HEK293T (cell line): ENCODE measurements around the gene CD3D.

Source experiments
- BHLHE40 ChIP-seq: fragments of 450-650 bp; IDR thresholded peaks from 2 replicates; pipeline ENCODE4 v1.6.1; 2016; ENCODE audit warnings: mild to moderate bottlenecking, moderate library complexity, borderline replicate concordance
- CTBP1 ChIP-seq: fragments of 450-650 bp; IDR thresholded peaks from 2 replicates; pipeline ENCODE4 v1.6.1; 2016; ENCODE audit warnings: borderline replicate concordance
- ELF4 ChIP-seq: fragments of 450-650 bp; IDR thresholded peaks from 2 replicates; pipeline ENCODE4 v1.6.1; 2017; ENCODE audit warnings: antibody characterized with exemption
- FOXA1 ChIP-seq: fragments of 450-650 bp; IDR thresholded peaks from 2 replicates; pipeline ENCODE4 v1.6.1; 2016; ENCODE audit warnings: mild to moderate bottlenecking
- FOXM1 ChIP-seq: fragments of 450-650 bp; IDR thresholded peaks from 2 replicates; pipeline ENCODE4 v1.6.1; 2017; ENCODE audit warnings: mild to moderate bottlenecking, borderline replicate concordance
- HDGF ChIP-seq: fragments of 450-650 bp; IDR thresholded peaks from 2 replicates; pipeline ENCODE4 v1.6.1; 2017; ENCODE audit warnings: antibody characterized with exemption, borderline replicate concordance
- L3MBTL2 ChIP-seq: fragments of 450-650 bp; conservative IDR thresholded peaks from 2 replicates; pipeline ENCODE4 v1.6.1; 2016; ENCODE audit warnings: mild to moderate bottlenecking
- LEF1 ChIP-seq: fragments of 450-650 bp; IDR thresholded peaks from 2 replicates; pipeline ENCODE4 v1.6.1; 2017; ENCODE audit warnings: mild to moderate bottlenecking, borderline replicate concordance
- SUZ12 ChIP-seq: fragments of 450-650 bp; IDR thresholded peaks from 2 replicates; pipeline ENCODE4 v1.6.1; 2016; ENCODE audit warnings: mild to moderate bottlenecking
- TARDBP ChIP-seq: fragments of 450-650 bp; IDR thresholded peaks from 2 replicates; pipeline ENCODE4 v1.6.1; 2016
- ZNF384 ChIP-seq: fragments of 450-650 bp; IDR thresholded peaks from 2 replicates; pipeline ENCODE4 v1.6.1; 2016

- TF ChIP-seq TARDBP (no peak), ELF4 (no peak), FOXA1 (no peak), FOXM1 (no peak), LEF1 (no peak), BHLHE40 (no peak), SUZ12 (no peak), L3MBTL2 (no peak), ZNF384 (no peak), HDGF (no peak), CTBP1 (no peak)
These were observed 46.6 kb downstream of the CD3D start for GRCh38 chr11:118295815-118296454.
